Spinal cord (tissue), 10 donors: ENCODE measurements around the gene PLEKHB2. TPM values are rescaled to one million over a fixed set of nuclear protein-coding genes. Genes with fewer than 3 reads are reported as not detected.
A peak's percentile ranks its signal among the peaks of the same experiment; 100 is the strongest.
"Not testable (repeated sequence)": the region's sequence is repeated elsewhere in the genome, so short reads cannot be mapped to it uniquely, and the experiment has no call there.

Experiments used
- DNase-seq, 6 donors: peaks; one replicate each; pipeline versions ENCODE4 v3.0.0 to v3.0.0-alpha.2; 2013 to 2015; ENCODE audit warnings: low spot score in 6 of 6, low read depth in 4 of 6
- H3K27ac ChIP-seq: one replicate; pipeline ENCODE4 v1.5.1; 2013; ENCODE audit warnings: low read depth, low read length, control low read depth
- H3K27me3 ChIP-seq: one replicate; pipeline ENCODE4 v1.6.1; 2013; ENCODE audit warnings: low read length; ENCODE audit not compliant: control insufficient read depth, insufficient read depth
- H3K36me3 ChIP-seq: one replicate; pipeline ENCODE4 v1.6.1; 2013; ENCODE audit warnings: low read length; ENCODE audit not compliant: control insufficient read depth, insufficient read depth
- H3K4me1 ChIP-seq: one replicate; pipeline ENCODE4 v1.6.1; 2013; ENCODE audit warnings: low read length; ENCODE audit not compliant: control insufficient read depth, insufficient read depth
- H3K4me3 ChIP-seq: one replicate; pipeline ENCODE4 v1.5.1; 2013; ENCODE audit warnings: low read depth, low read length, control low read depth
- H3K9me3 ChIP-seq: one replicate; pipeline ENCODE4 v1.6.1; 2013; ENCODE audit warnings: low read length; ENCODE audit not compliant: control insufficient read depth, insufficient read depth
- WGBS: methylation state at CpG from one replicate; pipeline ENCODE4 v1.1.5; 2013; ENCODE audit warnings: missing lambda C conversion rate; ENCODE audit not compliant: insufficient coverage; 5-methylcytosine and 5-hydroxymethylcytosine counted together
- polyA plus RNA-seq, 2 donors: library from polyadenylated mRNA; unstranded; fragments of 120-200 nt; gene quantifications; one replicate each; pipeline ENCODE4 v1.2.1, GENCODE V29; 2013; ENCODE audit not compliant: insufficient read length in 2 of 2
- small RNA-seq: library from RNA; depleted of rRNA; stranded (forward); fragments of <200 nt; gene quantifications from one replicate; pipeline ENCODE3, GENCODE V24; 2014; ENCODE audit warnings: low replicate concordance
- total RNA-seq, 2 donors: library from RNA; depleted of rRNA in 1 of 2; stranded (reverse); fragments of 120-200 nt in 1 of 2; fragments of >200 nt in 1 of 2; gene quantifications; one replicate each; pipeline versions ENCODE4 v1.2.3 to v1.2.4, GENCODE V29; 2013 to 2014
- donor health status: healthy.

PLEKHB2 gene
- total and polyA plus RNA-seq, 4 donors: 68.9 to 171 (median 135) TPM

GRCh38 chr2:131178721-131179418 is 73.7 kb downstream of the PLEKHB2 start:
- 81% methylated on average over 15 of the region's 15 CpGs for WGBS
- not testable (repeated sequence) for H3K4me1 ChIP-seq, H3K9me3 ChIP-seq, H3K36me3 ChIP-seq, H3K27me3 ChIP-seq, H3K27ac ChIP-seq, H3K4me3 ChIP-seq
- DNase-seq: peak in 1 of 6 donors; percentile 29

DNA sequence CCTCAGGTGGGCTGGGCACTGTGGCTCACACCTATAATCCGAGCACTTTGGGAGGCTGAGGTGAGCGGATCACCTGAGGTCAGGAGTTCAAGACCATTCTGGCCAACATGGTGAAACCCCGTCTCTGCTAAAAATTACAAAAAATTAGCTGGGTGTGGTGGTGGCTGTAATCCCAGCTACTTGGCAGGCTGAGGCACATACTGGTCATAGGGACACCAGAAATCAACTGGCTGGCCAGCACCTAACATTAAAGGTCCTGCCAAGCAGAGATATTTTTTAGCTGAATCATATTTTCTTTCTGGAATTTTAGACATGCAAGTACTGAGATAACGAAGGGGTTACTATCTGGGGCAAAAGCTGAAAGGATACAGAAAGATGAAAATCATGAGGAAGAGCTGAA is 76.3 kb downstream of the PLEKHB2 start:
- H3K4me1 ChIP-seq, H3K27ac ChIP-seq, H3K36me3 ChIP-seq, H3K9me3 ChIP-seq, H3K4me3 ChIP-seq, DNase-seq, H3K27me3 ChIP-seq: not testable (repeated sequence)
- 97% methylated on average over 4 of the region's 4 CpGs for WGBS

DNA sequence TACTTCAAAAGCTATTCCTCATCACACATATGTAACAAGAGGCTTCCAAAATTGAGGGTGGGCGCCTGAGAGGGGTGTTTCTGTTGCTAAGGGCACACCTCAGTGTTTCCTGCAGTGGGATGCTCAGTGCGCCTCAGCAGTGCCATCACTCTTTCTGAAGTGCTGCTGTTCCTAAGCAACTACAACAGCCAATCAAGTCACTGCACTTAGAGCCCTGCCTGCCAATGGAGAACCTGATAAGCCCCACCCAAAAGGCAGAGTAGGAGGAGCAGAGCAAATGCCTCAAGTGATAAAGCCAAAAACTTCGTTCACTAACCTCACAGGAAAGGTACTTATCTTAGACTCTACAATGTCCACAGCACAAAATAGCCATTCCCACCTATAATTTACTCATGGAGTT is 88.3 kb downstream of the PLEKHB2 start:
- H3K4me1 ChIP-seq, H3K27ac ChIP-seq, H3K27me3 ChIP-seq, H3K36me3 ChIP-seq, H3K4me3 ChIP-seq, H3K9me3 ChIP-seq: not testable (repeated sequence)
- DNase-seq: peak in 3 of 6 donors; percentile 7 to 72 (median 24)
- 50% methylated on average over 1 of the region's 3 CpGs for WGBS

GRCh38 chr2:131196186-131196585 is 91.0 kb downstream of the PLEKHB2 start:
- H3K4me3 ChIP-seq, H3K27me3 ChIP-seq, DNase-seq, H3K4me1 ChIP-seq, H3K27ac ChIP-seq, H3K36me3 ChIP-seq, H3K9me3 ChIP-seq: not testable (repeated sequence)
- no CpG with 5 or more reads among the region's 2 CpGs for WGBS

Small RNA genes lying within 50 kb of the gene (small RNA-seq; reads per million reads assigned to genes)
- gene AC009477.1: not detected

Other genes with a start within 250 kb of the PLEKHB2 start
- gene FAM168B, start 11.9 kb upstream of the PLEKHB2 start, total RNA-seq: 100 to 1,000 TPM in 1 of 2 donors, 10 to 100 TPM in 1; 76.0 to 123 TPM
- 100 to 1,000 TPM; 142 to 172 TPM for gene FAM168B, start 11.9 kb upstream of the PLEKHB2 start, polyA plus RNA-seq
- gene POTEE, start 104.2 kb downstream of the PLEKHB2 start, total RNA-seq: under 1 TPM; 0.40 to 0.44 TPM
- gene POTEE, start 104.2 kb downstream of the PLEKHB2 start, polyA plus RNA-seq: under 1 TPM in 1 of 2 donors, not detected in 1; 0.38 TPM